Activated T-helper 17 cell treated with anti-CD3 and anti-CD28 coated beads, Interleukin-2, amount 50 U/mL, for 72 hours (primary cell): ENCODE data around the gene NPDC1. TPM values are rescaled to one million over a fixed set of nuclear protein-coding genes. Genes with fewer than 3 reads are reported as not detected.
A peak's percentile ranks its signal among the peaks of the same experiment; 100 is the strongest.
"Not testable (repeated sequence)": the region's sequence is repeated elsewhere in the genome, so short reads cannot be mapped to it uniquely, and the experiment has no call there.

Experiments used
- ATAC-seq: fragments of 150-1000 bp; cut with Tn5 transposase; replicated peaks from 2 replicates; pipeline ENCODE4 v1.10.0; 2021; ENCODE audit warnings: mild to moderate bottlenecking, moderate library complexity
- H3K27ac Mint-ChIP-seq: one replicate; pipeline ENCODE4 v1.8.0; 2022; ENCODE audit warnings: mixed read lengths
- H3K27me3 Mint-ChIP-seq: one replicate; pipeline ENCODE4 v1.8.0; 2022; ENCODE audit warnings: mixed read lengths
- H3K36me3 Mint-ChIP-seq: one replicate; pipeline ENCODE4 v1.8.0; 2022; ENCODE audit warnings: low read depth, mild to moderate bottlenecking, mixed read lengths
- H3K4me1 Mint-ChIP-seq: one replicate; pipeline ENCODE4 v1.8.0; 2022; ENCODE audit warnings: mixed read lengths
- H3K4me3 Mint-ChIP-seq: one replicate; pipeline ENCODE4 v1.8.0; 2022; ENCODE audit warnings: mild to moderate bottlenecking, mixed read lengths
- H3K9me3 Mint-ChIP-seq: one replicate; pipeline ENCODE4 v1.8.0; 2022; ENCODE audit warnings: mixed read lengths
- total RNA-seq, 2 donors: library from RNA; stranded (reverse); gene quantifications; one replicate each; pipeline ENCODE4 v1.2.3, GENCODE V29; 2022

NPDC1 gene
- total RNA-seq, 2 donors from 2014 or later: 66.3 to 96.1 TPM

DNA sequence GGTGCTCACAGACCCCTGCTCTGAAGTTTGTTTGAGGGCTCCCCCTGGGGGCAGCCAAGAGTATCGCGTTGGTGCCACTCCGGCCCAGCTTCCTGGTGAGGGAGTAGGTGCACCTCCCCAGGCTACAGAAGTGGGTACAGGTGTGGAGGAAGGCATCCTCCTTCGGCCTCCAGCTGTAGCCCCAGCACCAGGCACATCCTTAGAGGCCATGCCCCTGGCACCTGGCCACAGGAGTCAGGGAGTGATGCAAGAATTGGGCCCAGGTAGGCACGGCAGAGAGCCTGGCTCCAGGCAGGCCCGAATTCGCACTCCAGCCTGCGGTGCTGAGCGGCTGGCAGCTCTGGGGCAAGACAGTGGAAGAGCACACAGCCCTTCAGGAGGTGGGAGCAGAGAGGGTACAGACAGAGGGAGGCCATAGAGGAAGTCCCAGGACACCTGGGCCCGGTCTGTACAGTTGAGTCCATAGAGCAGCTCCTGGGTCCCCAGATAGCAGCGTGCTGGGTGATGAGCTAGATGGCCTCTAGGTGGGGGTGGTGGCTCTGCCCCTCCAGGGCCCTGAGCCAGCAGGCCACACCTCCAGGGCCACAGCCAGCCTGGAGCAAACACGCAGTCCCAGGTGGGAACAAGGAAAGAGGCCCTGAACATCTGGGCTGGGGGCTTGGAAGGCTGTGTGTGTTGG is 22.0 kb upstream of the NPDC1 start:
- Mint-ChIP-seq H3K27ac (peak overlapping the region; percentile 81), H3K27me3 (no peaks in the 10 kb centered on the region), H3K4me3 (peak overlapping the region; percentile 65), H3K4me1 (peaks cover 12% of the 10 kb centered on the region), H3K36me3 (peaks cover 5% of the 10 kb centered on the region), H3K9me3 (no peaks in the 10 kb centered on the region)
- peak; percentile 52 for ATAC-seq

DNA sequence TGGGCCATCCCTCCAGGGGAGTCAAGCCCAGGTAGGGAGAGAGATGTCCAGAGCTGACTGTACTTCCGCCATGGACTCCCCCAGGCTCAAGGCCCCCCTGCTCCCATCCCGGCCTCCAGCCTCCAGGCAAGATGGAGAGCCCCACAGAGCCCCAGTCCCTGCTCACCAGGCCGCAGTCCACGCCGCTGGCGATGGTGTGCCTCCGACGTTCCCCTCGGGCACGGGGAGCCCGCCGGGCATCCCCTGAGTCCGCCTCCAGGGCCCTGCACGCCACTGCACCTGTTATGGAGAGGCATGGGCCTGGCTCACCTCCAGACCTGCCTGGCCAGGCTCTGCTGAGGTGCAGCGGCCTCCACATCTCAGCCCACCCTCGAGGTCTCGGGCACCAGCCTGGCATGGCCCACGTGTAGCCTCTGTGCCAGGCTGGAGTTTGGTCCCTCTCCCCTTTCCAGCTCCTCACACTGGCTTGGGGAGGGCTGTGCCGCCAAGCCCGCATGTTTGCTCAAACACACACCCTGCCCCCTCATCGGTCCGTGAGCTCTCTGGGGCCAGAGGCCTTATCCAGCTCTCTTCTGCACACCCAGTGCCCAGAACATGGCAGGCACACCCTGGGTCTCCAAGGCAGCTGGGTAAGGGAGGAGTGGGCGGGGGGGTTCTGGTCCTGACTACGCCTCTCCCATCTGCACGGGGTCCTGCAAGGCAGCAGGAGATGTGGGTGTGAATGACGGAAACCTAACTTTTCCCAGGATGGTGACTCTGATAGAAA is 20.3 kb upstream of the NPDC1 start:
- H3K27me3 Mint-ChIP-seq: no peaks in the 10 kb centered on the region
- no peaks in the 10 kb centered on the region for H3K9me3 Mint-ChIP-seq
- H3K27ac Mint-ChIP-seq: no peak overlapping the region
- H3K36me3 Mint-ChIP-seq: peaks cover 5% of the 10 kb centered on the region
- no peak overlapping the region for H3K4me3 Mint-ChIP-seq
- peaks cover 9% of the 10 kb centered on the region for H3K4me1 Mint-ChIP-seq
- ATAC-seq: no peak

DNA sequence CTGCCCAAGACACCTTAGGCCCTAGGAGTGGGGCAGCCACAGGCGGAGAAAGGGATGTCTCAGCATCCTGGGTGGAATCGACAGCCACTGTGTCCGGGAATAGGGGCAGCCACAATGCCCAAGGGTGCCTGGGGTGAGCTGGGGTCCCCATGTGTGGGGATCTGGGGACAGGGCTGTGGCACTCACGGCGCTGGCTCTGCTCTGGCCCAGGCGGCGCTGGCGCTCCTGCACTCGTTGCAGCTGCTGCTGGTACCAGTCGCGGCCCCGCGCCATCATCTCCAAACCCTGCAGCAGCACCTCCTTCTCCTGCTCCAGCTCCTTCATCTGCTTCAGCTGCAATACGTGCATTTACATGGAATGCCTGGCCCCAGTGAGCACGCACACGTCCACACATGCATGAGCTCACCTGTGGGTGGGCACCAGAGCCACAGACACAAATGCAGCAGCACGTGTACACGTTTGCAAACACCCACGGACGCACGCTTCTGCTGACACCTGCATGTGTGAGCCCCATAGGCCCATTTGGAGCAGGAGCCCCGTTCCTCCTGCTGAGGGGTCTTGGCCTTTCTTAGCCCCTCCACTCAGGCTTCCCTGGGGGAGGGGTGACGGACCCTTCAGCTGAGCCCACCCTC is 19.5 kb upstream of the NPDC1 start:
- no peaks in the 10 kb centered on the region for H3K9me3 Mint-ChIP-seq
- no peak overlapping the region for H3K27ac Mint-ChIP-seq
- H3K4me3 Mint-ChIP-seq: no peak overlapping the region
- no peaks in the 10 kb centered on the region for H3K27me3 Mint-ChIP-seq
- no peak for ATAC-seq
- peaks cover 5% of the 10 kb centered on the region for H3K4me1 Mint-ChIP-seq
- peaks cover 5% of the 10 kb centered on the region for H3K36me3 Mint-ChIP-seq

DNA sequence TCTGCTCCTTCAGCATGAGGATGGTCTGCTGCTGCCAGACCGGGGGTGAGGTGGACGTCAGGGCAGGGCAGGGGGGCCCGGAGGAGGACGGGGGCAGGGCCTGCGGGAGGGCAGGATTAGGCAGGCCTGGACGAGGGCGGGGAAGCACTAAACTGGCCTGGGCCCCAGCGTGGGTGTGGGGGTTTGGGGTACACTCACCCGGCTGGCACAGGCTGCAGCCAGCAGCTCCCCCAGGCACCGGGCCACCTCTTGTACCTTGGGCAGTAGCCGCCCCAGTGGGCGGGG is 18.8 kb upstream of the NPDC1 start:
- Mint-ChIP-seq H3K27me3 (no peaks in the 10 kb centered on the region), H3K9me3 (no peaks in the 10 kb centered on the region), H3K36me3 (peaks cover 5% of the 10 kb centered on the region), H3K27ac (no peak overlapping the region), H3K4me1 (peaks cover 5% of the 10 kb centered on the region), H3K4me3 (no peak overlapping the region)
- no peak for ATAC-seq

DNA sequence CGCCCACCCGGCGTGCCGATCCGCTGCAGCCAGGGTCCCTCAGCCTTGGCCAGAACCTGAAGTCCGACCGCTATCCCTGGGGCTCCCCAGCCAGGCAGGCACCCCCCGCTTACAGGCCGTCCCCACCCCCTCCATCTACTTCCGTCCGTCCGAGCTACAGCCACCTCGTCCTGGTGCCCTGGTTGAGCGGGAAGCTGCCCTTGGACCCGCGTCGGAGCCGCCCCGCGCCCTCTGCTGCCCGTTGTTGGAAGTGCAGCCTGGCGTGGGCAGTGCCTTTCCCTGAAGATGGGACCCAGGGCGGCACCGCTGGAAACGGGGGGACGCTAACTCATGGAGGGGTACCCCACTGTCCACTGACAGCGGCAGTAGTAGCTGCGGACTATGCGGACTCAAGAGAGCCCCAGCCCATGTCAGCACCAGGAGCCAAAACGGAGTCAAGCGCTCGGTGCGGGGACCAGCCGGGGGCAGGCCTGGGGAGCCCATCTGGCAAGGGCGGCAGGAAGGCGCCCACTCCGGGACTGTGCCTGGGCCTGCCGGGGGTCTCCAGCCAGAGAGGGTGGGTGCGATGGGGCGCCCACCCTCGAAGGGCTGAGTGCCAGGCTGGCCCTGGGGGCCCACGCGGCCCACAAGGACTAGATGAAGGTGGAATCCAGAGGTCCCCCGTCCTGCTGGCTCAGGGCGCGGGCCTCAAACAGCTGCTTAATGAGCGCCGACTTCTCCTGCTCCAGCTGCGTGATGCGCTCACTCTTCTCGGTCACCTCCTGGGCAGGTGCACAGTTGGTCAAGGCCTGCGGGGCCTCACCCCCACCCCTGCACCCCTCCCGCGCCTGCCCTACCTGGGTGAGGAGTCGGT is 18.3 kb upstream of the NPDC1 start:
- Mint-ChIP-seq H3K4me1 (peaks cover 5% of the 10 kb centered on the region), H3K4me3 (no peak overlapping the region), H3K9me3 (no peaks in the 10 kb centered on the region), H3K27ac (no peak overlapping the region), H3K36me3 (peaks cover 5% of the 10 kb centered on the region), H3K27me3 (no peaks in the 10 kb centered on the region)
- ATAC-seq: peak; percentile 47

DNA sequence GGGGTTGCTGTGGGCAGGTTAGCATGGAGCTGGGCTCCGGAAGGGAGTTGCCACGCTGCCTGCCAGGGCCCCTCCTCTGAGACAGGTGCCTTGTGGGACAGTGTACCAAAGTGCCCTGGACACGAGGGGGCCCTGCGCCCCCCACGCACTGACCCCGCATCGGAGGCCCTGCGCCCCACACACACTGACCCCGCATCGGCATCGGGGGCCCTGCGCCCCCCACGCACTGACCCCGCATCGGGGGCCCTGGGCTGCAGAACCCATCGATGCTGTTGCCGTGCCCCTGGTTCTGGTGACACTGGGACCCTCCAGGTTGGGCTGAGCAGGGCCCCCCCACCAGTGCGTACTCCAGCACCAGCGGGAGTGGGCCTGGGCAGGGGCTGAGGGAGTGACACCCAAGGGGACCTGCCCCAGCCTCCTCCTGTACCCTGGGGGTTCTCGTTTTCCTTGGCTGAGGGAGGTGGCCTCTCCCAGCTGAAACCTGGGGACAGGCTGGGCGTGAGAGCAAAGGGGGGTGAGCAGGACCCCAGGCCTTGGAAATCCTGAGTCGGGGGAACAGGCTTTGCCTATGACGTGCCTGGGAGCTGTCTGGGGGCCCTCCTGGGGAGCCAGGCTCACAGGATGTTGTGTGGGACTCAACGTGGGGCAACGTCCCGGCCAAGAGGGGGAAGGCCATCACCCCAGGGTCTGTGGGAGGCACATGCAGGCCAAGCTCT is 17.5 kb upstream of the NPDC1 start:
- Mint-ChIP-seq H3K27ac (no peak overlapping the region), H3K4me1 (peaks cover 5% of the 10 kb centered on the region), H3K36me3 (peaks cover 5% of the 10 kb centered on the region), H3K4me3 (no peak overlapping the region), H3K27me3 (no peaks in the 10 kb centered on the region), H3K9me3 (no peaks in the 10 kb centered on the region)
- no peak for ATAC-seq

DNA sequence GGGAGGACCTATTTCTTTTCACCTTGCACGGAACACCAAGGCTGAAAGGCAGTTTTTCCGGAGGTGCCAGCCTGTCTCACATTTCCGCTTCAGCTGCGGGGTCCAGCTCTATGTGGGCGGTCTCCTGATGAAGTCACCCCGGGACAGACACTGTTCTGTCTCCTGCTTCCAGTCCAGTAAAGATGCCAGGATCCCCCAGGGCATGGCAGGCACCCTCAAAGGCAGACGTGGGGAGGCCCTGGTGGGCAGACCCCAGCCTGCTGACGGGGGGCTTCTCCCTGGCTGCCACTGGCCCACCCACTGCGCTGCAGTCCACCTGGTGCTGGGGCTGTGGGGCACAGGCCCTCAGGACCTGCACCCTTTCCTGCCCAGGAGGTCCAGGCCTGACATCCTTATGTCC is 16.8 kb upstream of the NPDC1 start:
- H3K27me3 Mint-ChIP-seq, H3K4me1 Mint-ChIP-seq, H3K9me3 Mint-ChIP-seq, ATAC-seq, H3K4me3 Mint-ChIP-seq, H3K27ac Mint-ChIP-seq, H3K36me3 Mint-ChIP-seq: not testable (repeated sequence)

DNA sequence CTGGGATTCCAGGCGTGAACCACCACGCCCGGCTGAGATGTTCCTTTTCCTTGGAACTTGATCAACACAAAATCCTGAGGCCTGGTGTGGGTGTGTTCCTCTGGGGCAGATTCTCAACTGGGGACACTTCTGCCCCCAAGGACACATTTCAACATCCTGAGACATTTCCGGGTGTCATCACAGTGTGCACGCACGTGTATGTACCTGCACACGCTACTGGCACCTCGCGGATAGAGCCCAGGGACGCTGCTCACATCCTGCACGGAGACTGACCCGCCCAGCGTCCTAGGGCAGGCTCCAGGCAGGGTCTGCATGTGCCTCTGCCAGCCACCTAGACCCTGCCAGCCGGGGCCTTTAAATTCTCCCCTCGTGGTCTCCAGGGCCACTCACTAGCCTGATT is 16.4 kb upstream of the NPDC1 start:
- ATAC-seq: no peak
- Mint-ChIP-seq H3K4me3 (no peak overlapping the region), H3K4me1 (no peaks in the 10 kb centered on the region), H3K27me3 (no peaks in the 10 kb centered on the region), H3K36me3 (no peaks in the 10 kb centered on the region), H3K27ac (no peak overlapping the region), H3K9me3 (no peaks in the 10 kb centered on the region)

DNA sequence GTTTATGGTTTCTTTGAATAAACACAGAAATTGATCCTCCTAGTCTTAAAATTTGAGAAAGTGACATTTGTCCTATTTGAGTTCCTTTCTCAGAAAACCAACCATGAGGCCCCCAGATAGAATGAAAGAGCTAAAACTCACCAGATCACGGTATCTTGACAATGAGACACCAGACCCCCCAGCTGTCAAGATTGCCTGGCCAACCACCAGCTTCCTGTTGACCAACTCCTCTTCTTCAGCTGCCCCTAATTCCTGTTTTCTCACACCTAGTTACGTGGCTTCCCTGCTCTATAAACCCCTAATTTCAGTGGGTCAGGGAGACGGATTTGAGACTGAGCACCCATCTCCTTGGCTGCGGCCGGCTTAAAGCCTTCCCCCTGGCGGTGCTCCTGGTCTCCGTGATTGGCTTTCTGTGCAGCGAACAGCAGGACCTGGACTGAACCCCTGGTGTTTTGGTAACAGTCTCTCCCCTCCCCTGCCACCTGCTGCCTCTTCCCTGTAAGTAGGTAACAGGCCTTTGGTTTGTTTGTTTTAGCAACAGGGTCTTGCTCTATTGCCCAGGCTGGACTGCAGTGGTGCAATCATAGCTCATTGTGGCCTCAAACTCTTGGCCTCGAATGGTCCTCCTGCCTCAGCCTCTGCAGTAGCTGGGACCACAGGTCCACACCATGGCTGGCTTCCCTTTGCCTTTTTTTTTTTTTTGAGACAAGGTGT is 12.7 kb upstream of the NPDC1 start:
- no peaks in the 10 kb centered on the region for H3K27me3 Mint-ChIP-seq
- H3K4me3 Mint-ChIP-seq: no peak overlapping the region
- H3K9me3 Mint-ChIP-seq: no peaks in the 10 kb centered on the region
- no peaks in the 10 kb centered on the region for H3K4me1 Mint-ChIP-seq
- no peak for ATAC-seq
- H3K27ac Mint-ChIP-seq: no peak overlapping the region
- H3K36me3 Mint-ChIP-seq: no peaks in the 10 kb centered on the region

DNA sequence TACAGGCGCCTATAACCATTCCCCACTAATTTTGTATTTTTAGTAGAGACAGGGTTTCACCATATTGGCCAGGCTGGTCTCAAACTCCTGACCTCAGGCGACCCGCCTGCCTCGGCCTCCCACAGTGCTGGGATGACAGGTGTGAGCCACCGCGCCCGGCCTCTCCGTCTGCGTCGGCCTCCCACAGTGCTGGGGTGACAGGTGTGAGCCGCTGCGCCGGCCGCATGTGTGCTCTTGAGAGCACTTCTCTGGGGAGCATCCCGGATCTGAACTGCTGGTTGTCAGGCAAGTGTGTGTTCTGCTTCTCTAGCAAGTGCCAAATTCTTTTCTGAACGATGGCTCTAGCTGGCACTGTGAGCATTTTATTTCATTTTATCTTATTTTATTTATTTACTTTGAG is 11.6 kb upstream of the NPDC1 start:
- H3K27ac Mint-ChIP-seq: no peak overlapping the region
- no peaks in the 10 kb centered on the region for H3K9me3 Mint-ChIP-seq
- no peak for ATAC-seq
- H3K36me3 Mint-ChIP-seq: no peaks in the 10 kb centered on the region
- H3K27me3 Mint-ChIP-seq: no peaks in the 10 kb centered on the region
- no peak overlapping the region for H3K4me3 Mint-ChIP-seq
- H3K4me1 Mint-ChIP-seq: no peaks in the 10 kb centered on the region

DNA sequence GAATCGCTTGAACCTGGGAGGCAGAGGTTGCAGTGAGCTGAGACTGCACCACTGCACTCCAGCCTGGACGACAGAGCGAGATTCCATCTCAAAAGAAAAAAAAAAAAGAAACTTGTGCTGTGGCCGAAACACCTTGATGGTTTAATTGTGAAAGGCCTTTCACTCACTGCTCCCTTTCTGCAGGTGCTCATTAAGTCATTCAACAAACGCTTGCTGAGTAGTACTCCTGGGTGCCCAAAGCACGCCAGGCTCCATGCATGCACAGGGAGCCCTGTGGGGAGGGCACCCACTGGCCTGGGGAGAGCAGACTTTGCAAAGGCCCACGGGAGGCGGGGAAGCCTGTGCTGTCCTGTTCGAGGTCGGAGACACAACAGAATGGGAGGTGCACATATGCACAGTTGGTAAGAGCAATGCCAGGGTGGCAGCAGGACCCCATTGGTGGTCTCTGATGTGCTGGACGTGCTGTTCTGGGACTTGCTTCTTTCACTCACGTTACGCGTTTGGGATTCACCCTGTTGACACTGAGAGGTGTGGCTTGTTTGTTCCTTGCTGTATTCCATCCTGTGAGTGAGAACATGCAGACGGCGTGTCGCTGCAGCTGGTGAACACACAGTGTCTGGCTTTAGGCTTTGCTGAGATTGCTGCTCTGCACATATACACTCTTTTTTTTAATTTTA is 10.9 kb upstream of the NPDC1 start:
- no peaks in the 10 kb centered on the region for H3K27me3 Mint-ChIP-seq
- no peaks in the 10 kb centered on the region for H3K4me1 Mint-ChIP-seq
- no peak for ATAC-seq
- no peaks in the 10 kb centered on the region for H3K9me3 Mint-ChIP-seq
- H3K36me3 Mint-ChIP-seq: no peaks in the 10 kb centered on the region
- no peak overlapping the region for H3K27ac Mint-ChIP-seq
- no peak overlapping the region for H3K4me3 Mint-ChIP-seq

DNA sequence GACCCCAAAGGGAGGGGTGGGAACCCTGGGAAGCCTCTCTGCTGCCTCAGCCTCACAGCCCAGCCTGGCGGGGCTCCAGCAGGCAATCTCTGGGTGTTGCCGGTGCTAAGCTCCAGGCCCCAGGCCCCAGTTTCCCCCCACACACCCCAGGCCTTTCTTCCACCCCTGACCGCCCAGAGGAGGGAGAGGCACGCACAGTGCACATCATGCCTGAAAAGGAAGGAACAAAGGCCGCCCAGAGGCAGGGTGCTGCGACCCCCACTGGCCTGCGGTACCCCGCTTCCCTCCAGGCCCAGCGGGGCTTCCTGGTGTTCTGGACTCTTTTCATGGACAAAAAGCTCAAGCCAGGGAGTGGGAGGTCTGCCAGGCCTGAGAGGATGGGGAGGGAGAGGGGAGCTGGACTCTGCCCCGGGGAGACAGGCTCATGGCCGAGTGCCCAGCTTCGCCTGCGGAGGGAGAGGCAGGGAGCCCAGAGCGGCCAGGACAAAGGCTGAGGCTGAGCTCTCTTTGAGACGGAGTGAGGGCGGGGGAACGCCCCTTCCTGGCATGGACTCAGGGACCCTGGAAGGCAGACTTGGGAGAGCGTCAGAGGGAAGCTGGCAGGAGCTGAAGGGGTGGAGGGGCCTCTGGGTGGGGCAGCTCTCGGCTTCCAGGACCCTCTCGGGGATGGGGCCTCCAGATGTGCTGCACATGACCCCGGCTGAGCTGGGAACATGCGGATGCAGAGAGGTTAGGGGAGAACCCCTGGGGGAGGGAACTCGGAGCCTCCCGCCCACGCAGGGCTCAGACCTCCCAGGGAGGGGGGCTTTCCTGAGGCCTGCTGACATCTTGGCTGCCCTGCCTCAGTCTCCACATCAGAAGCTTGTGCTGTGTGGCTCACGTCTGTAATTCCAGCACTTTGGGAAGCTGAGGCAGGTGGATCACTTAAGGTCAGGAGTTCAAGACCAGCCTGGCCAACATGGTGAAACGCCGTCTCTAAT is 9.7 kb upstream of the NPDC1 start:
- H3K27me3 Mint-ChIP-seq: no peaks in the 10 kb centered on the region
- no peaks in the 10 kb centered on the region for H3K4me1 Mint-ChIP-seq
- no peak for ATAC-seq
- H3K4me3 Mint-ChIP-seq: no peak overlapping the region
- H3K27ac Mint-ChIP-seq: no peak overlapping the region
- no peaks in the 10 kb centered on the region for H3K36me3 Mint-ChIP-seq
- no peaks in the 10 kb centered on the region for H3K9me3 Mint-ChIP-seq
